HepG2 (cell line): Measurements from ENCODE around the gene HCK. TPM values are rescaled to one million over a fixed set of nuclear protein-coding genes. Genes with fewer than 3 reads are reported as not detected.
A peak's percentile ranks its signal among the peaks of the same experiment; 100 is the strongest.

Source experiments
- ATAC-seq: fragments of 200-7000 bp; cut with Tn5 transposase; 3 replicates; pipeline ENCODE4 v1.9.1; 2020; ENCODE audit warnings: mild to moderate bottlenecking, moderate library complexity
- BruUV-seq: library from RNA; stranded (reverse); fragments of 400-500 nt; replicated peaks from 2 replicates; lab custom pipeline; 2021; lab: Mats Ljungman, UMichigan
- CTCF ChIA-PET: fragments of 300-600 bp; formaldehyde crosslinking; extraction: SDS; loops from one replicate; lab custom pipeline; 2021; ENCODE audit warnings: low total read pairs, inconsistent platforms, low intra/inter-chr PET ratio; lab: Yijun Ruan, JAX
- POLR2A ChIA-PET: fragments of 350-600 bp; sonication (Branson Sonifier 250); formaldehyde crosslinking; loops from one replicate; lab custom pipeline; 2020; ENCODE audit warnings: antibody characterized with exemption, inconsistent platforms; lab: Yijun Ruan, JAX
- DNase-seq: peaks from one replicate; pipeline ENCODE4 v3.0.0-alpha.2; 2015; ENCODE audit warnings: low spot score
- FAIRE-seq: peaks from 3 replicates; lab custom pipeline; 2011; peaks lifted over from hg19 to GRCh38; lab: Jason Lieb, UNC
- H2AFZ ChIP-seq: one replicate; pipeline ENCODE4 v1.6.1; 2011; ENCODE audit warnings: low read length, inconsistent platforms
- H3K27ac ChIP-seq: fragments of 300-600 bp; 3 replicates; pipeline ENCODE4 v1.8.0; 2011; ENCODE audit warnings: mixed run types, mild to moderate bottlenecking, mixed read lengths, low read length, inconsistent platforms; ENCODE audit not compliant: insufficient read depth; ENCODE audit errors: extremely low read length
- H3K27me3 ChIP-seq, 2 experiments: fragments of 200-600 bp in 1 of 2; 2 replicates in 1 of 2; 3 replicates in 1 of 2; pipeline versions ENCODE4 v1.6.0 to v1.8.0; 2011; ENCODE audit warnings: low read length in 2 of 2, mild to moderate bottlenecking in 2 of 2, moderate library complexity in 2 of 2, inconsistent platforms in 1 of 2; ENCODE audit not compliant: insufficient read depth in 2 of 2, control insufficient read depth in 1 of 2
- H3K36me3 ChIP-seq, 2 experiments: fragments of 200-600 bp in 1 of 2; replicated peaks in 1 of 2; 2 replicates in 1 of 2; 3 replicates in 1 of 2; pipeline versions ENCODE4 v1.5.1 to v1.8.0; 2011; ENCODE audit warnings: low read length in 2 of 2, inconsistent platforms in 1 of 2; ENCODE audit not compliant: insufficient read depth in 2 of 2, control insufficient read depth in 1 of 2
- H3K4me1 ChIP-seq: 2 replicates; pipeline ENCODE4 v1.5.1; 2012; ENCODE audit warnings: low read length, inconsistent platforms; ENCODE audit not compliant: insufficient read depth
- H3K4me2 ChIP-seq: 2 replicates; pipeline ENCODE4 v1.6.0; 2011; ENCODE audit warnings: low read depth, low read length, inconsistent platforms
- H3K4me3 ChIP-seq, 3 experiments: fragments of 200-600 bp in 1 of 3; sonication (generic), shearing (Covaris generic) in 1 of 3; replicated peaks in 1 of 3; 2 replicates each; pipeline ENCODE4 v1.5.1; 2011 to 2016; ENCODE audit warnings: low read length in 3 of 3, inconsistent platforms in 2 of 3, low read depth in 2 of 3, mild to moderate bottlenecking in 2 of 3, control low read depth in 1 of 3, mixed read lengths in 1 of 3; ENCODE audit not compliant: insufficient read depth in 1 of 3
- H3K79me2 ChIP-seq: one replicate; pipeline ENCODE4 v1.6.1; 2011; ENCODE audit warnings: low read length, inconsistent platforms; ENCODE audit not compliant: insufficient read depth
- H3K9ac ChIP-seq: 2 replicates; pipeline ENCODE4 v1.6.0; 2011; ENCODE audit warnings: mild to moderate bottlenecking, low read depth, low read length, inconsistent platforms; ENCODE audit not compliant: insufficient read depth
- H3K9me3 ChIP-seq: 2 replicates; pipeline ENCODE4 v1.5.1; 2012; ENCODE audit warnings: mild to moderate bottlenecking, low read length
- H4K20me1 ChIP-seq: 2 replicates; pipeline ENCODE4 v1.6.0; 2011; ENCODE audit warnings: inconsistent platforms, mild to moderate bottlenecking, low read length, moderate library complexity; ENCODE audit not compliant: insufficient read depth
- GABPA ChIP-seq, 2 experiments: IDR thresholded peaks; 2 replicates each; pipeline ENCODE4 v1.6.1; 2011 to 2016; ENCODE audit warnings: low read depth in 2 of 2, low read length in 1 of 2, missing biosample characterization in 1 of 2, missing genetic modification characterization in 1 of 2
- SOX5 ChIP-seq: IDR thresholded peaks from 2 replicates; pipeline ENCODE4 v1.6.1; 2016; ENCODE audit warnings: borderline replicate concordance
- ZFP91 ChIP-seq: sonication (generic); formaldehyde crosslinking; IDR thresholded peaks from 2 replicates; pipeline ENCODE4 v1.9.0; 2022; ENCODE audit warnings: missing genetic modification reagents, mild to moderate bottlenecking, borderline replicate concordance
- ZNF362 ChIP-seq: sonication (generic); formaldehyde crosslinking; IDR thresholded peaks from 2 replicates; pipeline ENCODE4 v1.4.0; 2020; ENCODE audit warnings: missing genetic modification reagents, mild to moderate bottlenecking, borderline replicate concordance
- ZNF776 ChIP-seq: sonication (generic); formaldehyde crosslinking; IDR thresholded peaks from 2 replicates; pipeline ENCODE4 v1.4.0; 2020; ENCODE audit warnings: mild to moderate bottlenecking, missing genetic modification reagents
- WGBS: methylation state at CpG from one replicate; pipeline ENCODE4 v1.1.6; 2017; ENCODE audit warnings: low lambda C conversion rate; 5-methylcytosine and 5-hydroxymethylcytosine counted together
- in situ Hi-C: cut with HindIII; loops from 2 replicates; pipeline ENCODE4 v1.10.0; 2017; ENCODE audit warnings: low pct_unique_long_range_greater_than_20kb; ENCODE audit not compliant: extremely low pct_ligation_motif_present
- intact Hi-C: fragments of 100-400 bp; cut with micrococcal nuclease; formaldehyde crosslinking; loops from one replicate; pipeline ENCODE4 v1.10.0; 2022; ENCODE audit not compliant: unreplicated experiment
- polyA plus RNA-seq, 8 experiments: library from polyadenylated mRNA; depleted of rRNA in 3 of 8; stranded (reverse) in 7 of 8; unstranded in 1 of 8; fragments of >200 nt; fragmentation: Illumina TruSeq in 4 of 8; extraction: Trizol in 4 of 8; gene quantifications; 2 replicates each; pipeline versions ENCODE4 v1.2.1 to v1.2.3, GENCODE V29; 2011 to 2016; ENCODE audit warnings: low read depth in 4 of 8, missing spikeins in 1 of 8, mixed read lengths in 1 of 8; ENCODE audit not compliant: insufficient read depth in 1 of 8
- total RNA-seq, 5 experiments: library from RNA; depleted of rRNA; stranded (reverse); fragments of >200 nt; fragmentation: Illumina TruSeq; extraction: Trizol; gene quantifications; 2 replicates each; pipeline ENCODE4 v1.2.3, GENCODE V29; 2016; ENCODE audit warnings: low read depth in 1 of 5
- TF ChIP-seq, protein P1 (sequence below): sonication (generic); formaldehyde crosslinking; IDR thresholded peaks from 2 replicates; pipeline ENCODE4 v1.4.0; 2020; ENCODE audit warnings: missing genetic modification reagents, borderline replicate concordance
- TF ChIP-seq, protein P2 (sequence below): sonication (generic); formaldehyde crosslinking; IDR thresholded peaks from 2 replicates; pipeline ENCODE4 v1.4.0; 2020; ENCODE audit warnings: mild to moderate bottlenecking, missing genetic modification reagents
- TF ChIP-seq, protein P3 (sequence below): IDR thresholded peaks from 2 replicates; pipeline ENCODE4 v1.6.1; 2016; ENCODE audit warnings: mild to moderate bottlenecking, missing biosample characterization, missing genetic modification reagents
- TF ChIP-seq, protein P4 (sequence below): sonication (generic); formaldehyde crosslinking; IDR thresholded peaks from 2 replicates; pipeline ENCODE4 v1.4.0; 2020; ENCODE audit warnings: missing genetic modification reagents

Gene HCK
- total and polyA plus RNA-seq, 2 of the 13 experiments (the other 11 are each of a cell fraction or from before 2014, with no cell fraction given) = 0.04 TPM; not detected in 1

- TF ChIP-seq, protein P1, sequence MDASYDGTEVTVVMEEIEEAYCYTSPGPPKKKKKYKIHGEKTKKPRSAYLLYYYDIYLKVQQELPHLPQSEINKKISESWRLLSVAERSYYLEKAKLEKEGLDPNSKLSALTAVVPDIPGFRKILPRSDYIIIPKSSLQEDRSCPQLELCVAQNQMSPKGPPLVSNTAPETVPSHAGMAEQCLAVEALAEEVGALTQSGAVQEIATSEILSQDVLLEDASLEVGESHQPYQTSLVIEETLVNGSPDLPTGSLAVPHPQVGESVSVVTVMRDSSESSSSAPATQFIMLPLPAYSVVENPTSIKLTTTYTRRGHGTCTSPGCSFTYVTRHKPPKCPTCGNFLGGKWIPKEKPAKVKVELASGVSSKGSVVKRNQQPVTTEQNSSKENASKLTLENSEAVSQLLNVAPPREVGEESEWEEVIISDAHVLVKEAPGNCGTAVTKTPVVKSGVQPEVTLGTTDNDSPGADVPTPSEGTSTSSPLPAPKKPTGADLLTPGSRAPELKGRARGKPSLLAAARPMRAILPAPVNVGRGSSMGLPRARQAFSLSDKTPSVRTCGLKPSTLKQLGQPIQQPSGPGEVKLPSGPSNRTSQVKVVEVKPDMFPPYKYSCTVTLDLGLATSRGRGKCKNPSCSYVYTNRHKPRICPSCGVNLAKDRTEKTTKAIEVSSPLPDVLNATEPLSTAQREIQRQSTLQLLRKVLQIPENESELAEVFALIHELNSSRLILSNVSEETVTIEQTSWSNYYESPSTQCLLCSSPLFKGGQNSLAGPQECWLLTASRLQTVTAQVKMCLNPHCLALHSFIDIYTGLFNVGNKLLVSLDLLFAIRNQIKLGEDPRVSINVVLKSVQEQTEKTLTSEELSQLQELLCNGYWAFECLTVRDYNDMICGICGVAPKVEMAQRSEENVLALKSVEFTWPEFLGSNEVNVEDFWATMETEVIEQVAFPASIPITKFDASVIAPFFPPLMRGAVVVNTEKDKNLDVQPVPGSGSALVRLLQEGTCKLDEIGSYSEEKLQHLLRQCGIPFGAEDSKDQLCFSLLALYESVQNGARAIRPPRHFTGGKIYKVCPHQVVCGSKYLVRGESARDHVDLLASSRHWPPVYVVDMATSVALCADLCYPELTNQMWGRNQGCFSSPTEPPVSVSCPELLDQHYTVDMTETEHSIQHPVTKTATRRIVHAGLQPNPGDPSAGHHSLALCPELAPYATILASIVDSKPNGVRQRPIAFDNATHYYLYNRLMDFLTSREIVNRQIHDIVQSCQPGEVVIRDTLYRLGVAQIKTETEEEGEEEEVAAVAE (CRISPR knock-in tag) = no peak
- TF ChIP-seq, protein P2, sequence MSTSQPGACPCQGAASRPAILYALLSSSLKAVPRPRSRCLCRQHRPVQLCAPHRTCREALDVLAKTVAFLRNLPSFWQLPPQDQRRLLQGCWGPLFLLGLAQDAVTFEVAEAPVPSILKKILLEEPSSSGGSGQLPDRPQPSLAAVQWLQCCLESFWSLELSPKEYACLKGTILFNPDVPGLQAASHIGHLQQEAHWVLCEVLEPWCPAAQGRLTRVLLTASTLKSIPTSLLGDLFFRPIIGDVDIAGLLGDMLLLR (CRISPR knock-in tag) = peak; percentile 9; the same call in 1 of the 2 replicates
- TF ChIP-seq, protein P3, sequence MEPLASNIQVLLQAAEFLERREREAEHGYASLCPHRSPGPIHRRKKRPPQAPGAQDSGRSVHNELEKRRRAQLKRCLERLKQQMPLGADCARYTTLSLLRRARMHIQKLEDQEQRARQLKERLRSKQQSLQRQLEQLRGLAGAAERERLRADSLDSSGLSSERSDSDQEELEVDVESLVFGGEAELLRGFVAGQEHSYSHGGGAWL = peak; percentile 20; the same call in 1 of the 2 replicates
- TF ChIP-seq ZNF776 (CRISPR knock-in tag) = peak; percentile 51; the same call in 1 of the 2 replicates
These were observed 19.5 kb downstream of the HCK start (continued) for GRCh38 chr20:32071395-32072167.

DNA sequence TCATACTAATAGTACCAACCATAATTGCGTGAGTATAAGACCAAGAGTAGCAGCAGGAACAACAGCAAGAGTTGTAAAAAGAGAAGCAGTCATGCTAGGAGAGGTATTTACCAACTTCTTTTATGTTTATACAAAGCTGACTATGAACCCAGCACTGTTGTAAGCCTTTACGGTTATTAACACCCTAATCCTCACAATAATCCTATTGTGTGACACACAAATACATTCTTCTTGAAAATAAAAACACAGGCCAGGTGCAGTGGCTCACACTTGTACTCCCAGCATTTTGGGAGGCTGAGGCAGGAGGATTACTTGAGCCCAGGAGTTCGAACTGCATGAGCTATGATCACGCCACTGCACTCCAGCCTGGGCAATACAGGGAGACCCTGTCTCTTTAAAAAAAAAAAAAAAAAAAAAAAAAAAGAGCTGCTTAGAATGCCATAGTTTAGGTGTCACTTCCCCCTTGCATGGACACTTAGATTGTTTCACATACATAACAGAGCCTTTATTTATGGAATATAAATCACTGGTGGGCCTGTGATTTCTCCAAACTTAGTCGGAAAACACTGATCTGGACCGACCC, 20.2 kb downstream of the HCK start:
- Histone ChIP-seq H4K20me1 (no peaks in the 10 kb centered on the region), H3K36me3 (no peaks in the 10 kb centered on the region), H2AFZ (no peak overlapping the region), H3K79me2 (no peaks in the 10 kb centered on the region), H3K9ac (no peak overlapping the region), H3K27ac (no peak overlapping the region), H3K4me1 (peaks cover 23% of the 10 kb centered on the region), H3K9me3 (no peaks in the 10 kb centered on the region), H3K4me2 (peak overlapping the region; percentile 30; the same call in 1 of the 2 replicates), H3K27me3 (peaks cover 8 to 61% of the 10 kb centered on the region in 2 experiments; a peak in 4 of 5 replicates), H3K4me3 (no peak overlapping the region)
- ATAC-seq (peak; percentile 12; the same call in 1 of the 3 replicates), DNase-seq (no peak), FAIRE-seq (no peak)
- no TSS peak for BruUV-seq
- 10% methylated on average over 6 of the region's 6 CpGs for WGBS
- intact Hi-C loops = no loop called here
- in situ Hi-C loops = no loop called here
- CTCF ChIA-PET = no interaction called here
- POLR2A ChIA-PET = no interaction called here
- peak; percentile 47; the same call in 1 of the 2 replicates for TF ChIP-seq ZFP91
- TF ChIP-seq ZNF362 (CRISPR knock-in tag) = peak; percentile 76; the same call in 1 of the 2 replicates
- TF ChIP-seq, protein P4, sequence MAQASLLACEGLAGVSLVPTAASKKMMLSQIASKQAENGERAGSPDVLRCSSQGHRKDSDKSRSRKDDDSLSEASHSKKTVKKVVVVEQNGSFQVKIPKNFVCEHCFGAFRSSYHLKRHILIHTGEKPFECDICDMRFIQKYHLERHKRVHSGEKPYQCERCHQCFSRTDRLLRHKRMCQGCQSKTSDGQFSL (CRISPR knock-in tag) = no peak
- TF ChIP-seq GABPA (IDR thresholded peaks at IDR 0.05; ENCODE audit: low read depth, low read length) = no peak
- TF ChIP-seq GABPA (CRISPR knock-in tag; IDR thresholded peaks at IDR 0.05; ENCODE audit: low read depth) = no peak
- TF ChIP-seq SOX5 (CRISPR knock-in tag) = peak; percentile 35; the same call in 1 of the 2 replicates
